Endothelial cell (in vitro differentiated cells): ENCODE measurements around the gene RADX. TPM values are rescaled to one million over a fixed set of nuclear protein-coding genes. Genes with fewer than 3 reads are reported as not detected.

Experiments used
- DNase-seq: peaks from one replicate; pipeline ENCODE4 v3.0.0; 2021; ENCODE audit warnings: low spot score
- H3K27ac Mint-ChIP-seq: one replicate; pipeline ENCODE4 v1.8.0; 2021; ENCODE audit warnings: mixed read lengths, inconsistent platforms; ENCODE audit not compliant: unreplicated experiment
- H3K27me3 Mint-ChIP-seq: one replicate; pipeline ENCODE4 v1.8.0; 2021; ENCODE audit warnings: mild to moderate bottlenecking, moderate library complexity, mixed read lengths, inconsistent platforms; ENCODE audit not compliant: unreplicated experiment
- H3K36me3 Mint-ChIP-seq: one replicate; pipeline ENCODE4 v1.8.0; 2021; ENCODE audit warnings: mild to moderate bottlenecking, low read depth, mixed read lengths, inconsistent platforms; ENCODE audit not compliant: unreplicated experiment
- H3K4me1 Mint-ChIP-seq: one replicate; pipeline ENCODE4 v1.8.0; 2021; ENCODE audit warnings: mild to moderate bottlenecking, mixed read lengths, inconsistent platforms; ENCODE audit not compliant: unreplicated experiment
- H3K4me3 Mint-ChIP-seq: one replicate; pipeline ENCODE4 v1.8.0; 2021; ENCODE audit warnings: mild to moderate bottlenecking, mixed read lengths, inconsistent platforms; ENCODE audit not compliant: unreplicated experiment
- H3K9me3 Mint-ChIP-seq: one replicate; pipeline ENCODE4 v1.8.0; 2021; ENCODE audit warnings: mixed read lengths, inconsistent platforms; ENCODE audit not compliant: unreplicated experiment
- CTCF ChIP-seq: fragments of 200-600 bp; sonication (generic); IDR thresholded peaks from one replicate; pipeline ENCODE4 v1.5.0; 2021; ENCODE audit warnings: antibody characterized with exemption; ENCODE audit not compliant: unreplicated experiment
- total RNA-seq: library from RNA; stranded (reverse); fragmentation: NEBNext Ultra II Directional; extraction: Animal tissue kit (Norgen Biotek cat#: 25700); gene quantifications from one replicate; pipeline ENCODE4 v1.2.1, GENCODE V29; 2021; ENCODE audit not compliant: unreplicated experiment

RADX gene
- total RNA-seq, 1 donor from 2014 or later, result 3.1 TPM

GRCh38 chrX:106710771-106711170 lies 99.0 kb downstream of the RADX start:
- Mint-ChIP-seq H3K36me3 (no peaks in the 10 kb centered on the region), H3K4me1 (no peaks in the 10 kb centered on the region), H3K27ac (no peak overlapping the region), H3K27me3 (no peaks in the 10 kb centered on the region), H3K9me3 (no peaks in the 10 kb centered on the region), H3K4me3 (no peak overlapping the region)
- TF ChIP-seq CTCF, result no peak
- DNase-seq, result no peak

DNA sequence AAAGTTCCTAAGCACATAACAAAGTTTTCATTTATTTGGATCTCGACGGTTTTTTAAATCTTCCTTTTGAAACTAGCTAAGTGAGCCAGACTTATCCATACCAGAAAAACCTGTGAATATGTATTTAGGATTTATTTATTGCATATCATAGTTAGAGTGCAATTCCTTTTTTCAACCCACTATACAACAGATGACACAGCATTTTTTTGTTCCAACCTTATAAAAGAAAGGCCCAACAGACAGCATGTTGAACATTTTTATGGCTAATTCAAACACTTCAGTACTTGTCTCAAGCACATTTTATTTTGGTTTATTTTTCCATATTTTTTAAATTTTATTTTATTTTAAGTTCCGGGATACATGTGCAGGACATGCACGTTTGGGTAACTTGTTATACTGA lies 99.6 kb downstream of the RADX start:
- Mint-ChIP-seq H3K36me3 (no peaks in the 10 kb centered on the region), H3K4me1 (no peaks in the 10 kb centered on the region), H3K4me3 (no peak overlapping the region)

GRCh38 chrX:106716004-106716403 lies 104.2 kb downstream of the RADX start:
- H3K4me1 Mint-ChIP-seq, result no peaks in the 10 kb centered on the region
- H3K27ac Mint-ChIP-seq, result no peak overlapping the region
- DNase-seq, result no peak
- no peak for TF ChIP-seq CTCF
- no peaks in the 10 kb centered on the region for H3K27me3 Mint-ChIP-seq
- no peak overlapping the region for H3K4me3 Mint-ChIP-seq
- no peaks in the 10 kb centered on the region for H3K36me3 Mint-ChIP-seq
- no peaks in the 10 kb centered on the region for H3K9me3 Mint-ChIP-seq

More for the DNA sequence above, 99.6 kb downstream of the RADX start:
- H3K27ac Mint-ChIP-seq, result no peak overlapping the region
- no peak for DNase-seq
- H3K9me3 Mint-ChIP-seq, result no peaks in the 10 kb centered on the region
- no peak for TF ChIP-seq CTCF
- H3K27me3 Mint-ChIP-seq, result no peaks in the 10 kb centered on the region

- no peaks in the 10 kb centered on the region for H3K9me3 Mint-ChIP-seq
- no peaks in the 10 kb centered on the region for H3K36me3 Mint-ChIP-seq
- no peaks in the 10 kb centered on the region for H3K27me3 Mint-ChIP-seq
- no peak overlapping the region for H3K4me3 Mint-ChIP-seq
- no peaks in the 10 kb centered on the region for H3K4me1 Mint-ChIP-seq
- DNase-seq, result no peak
- TF ChIP-seq CTCF, result no peak
- H3K27ac Mint-ChIP-seq, result no peak overlapping the region
Measured at GRCh38 chrX:106716463-106716862, 104.7 kb downstream of the RADX start.

GRCh38 chrX:106718709-106719108 lies 106.9 kb downstream of the RADX start:
- Mint-ChIP-seq H3K4me1 (no peaks in the 10 kb centered on the region), H3K4me3 (no peak overlapping the region), H3K36me3 (no peaks in the 10 kb centered on the region), H3K27me3 (no peaks in the 10 kb centered on the region), H3K27ac (no peak overlapping the region), H3K9me3 (no peaks in the 10 kb centered on the region)
- no peak for DNase-seq
- TF ChIP-seq CTCF, result no peak
